GM19463 (cell line): Measurements from ENCODE around the gene TCEAL1.

Experiments used
- ATAC-seq: cut with Tn5 transposase; IDR thresholded peaks from one replicate; pipeline ENCODE4 v1.9.1; 2021; ENCODE audit warnings: mild to moderate bottlenecking, moderate library complexity; ENCODE audit not compliant: unreplicated experiment

The TCEAL1 gene

GRCh38 chrX:103678199-103678993, 49.6 kb downstream of the TCEAL1 start:
- no peak for ATAC-seq
